ENCODE measurements around the gene TMEM30B. TPM values are rescaled to one million over a fixed set of nuclear protein-coding genes. Genes with fewer than 3 reads are reported as not detected.
A peak's percentile ranks its signal among the peaks of the same experiment; 100 is the strongest.

The TMEM30B gene
- total RNA-seq = 1 to 10 TPM; 1.3 to 6.0 (median 4.7) TPM
- polyA plus RNA-seq = 1 to 10 TPM; 1.8 to 2.4 (median 1.9) TPM
- long read RNA-seq, donor 1, full-length matches to known transcripts = 2 of 2 reads
- long read RNA-seq, donor 1, partial matches to known transcripts = 0 of 2 reads
- long read RNA-seq, donor 1, other reads (novel, unspliced or antisense) = 0 of 2 reads
- long read RNA-seq, donor 2, full-length matches to known transcripts = 1 of 1 reads
- long read RNA-seq, donor 2, partial matches to known transcripts = 0 of 1 reads
- long read RNA-seq, donor 2, other reads (novel, unspliced or antisense) = 0 of 1 reads
- long read RNA-seq, donor 3, full-length matches to known transcripts = 2 of 2 reads
- long read RNA-seq, donor 3, partial matches to known transcripts = 0 of 2 reads
- long read RNA-seq, donor 3, other reads (novel, unspliced or antisense) = 0 of 2 reads
- long read RNA-seq, donor 4, full-length matches to known transcripts = 2 of 2 reads
- long read RNA-seq, donor 4, partial matches to known transcripts = 0 of 2 reads
- long read RNA-seq, donor 4, other reads (novel, unspliced or antisense) = 0 of 2 reads
- long read RNA-seq, donor 5, full-length matches to known transcripts = 15 of 15 reads
- long read RNA-seq, donor 5, partial matches to known transcripts = 0 of 15 reads
- long read RNA-seq, donor 5, other reads (novel, unspliced or antisense) = 0 of 15 reads
- long read RNA-seq, donor 6, full-length matches to known transcripts = 1 of 1 reads
- long read RNA-seq, donor 6, partial matches to known transcripts = 0 of 1 reads
- long read RNA-seq, donor 6, other reads (novel, unspliced or antisense) = 0 of 1 reads
- long read RNA-seq, donor 7, full-length matches to known transcripts = 1 of 1 reads
- long read RNA-seq, donor 7, partial matches to known transcripts = 0 of 1 reads
- long read RNA-seq, donor 7, other reads (novel, unspliced or antisense) = 0 of 1 reads
- long read RNA-seq, donor 8, full-length matches to known transcripts = 1 of 1 reads
- long read RNA-seq, donor 8, partial matches to known transcripts = 0 of 1 reads
- long read RNA-seq, donor 8, other reads (novel, unspliced or antisense) = 0 of 1 reads
- long read RNA-seq, donor 9, full-length matches to known transcripts = 2 of 2 reads
- long read RNA-seq, donor 9, partial matches to known transcripts = 0 of 2 reads
- long read RNA-seq, donor 9, other reads (novel, unspliced or antisense) = 0 of 2 reads
- long read RNA-seq, donor 10, full-length matches to known transcripts = 3 of 3 reads
- long read RNA-seq, donor 10, partial matches to known transcripts = 0 of 3 reads
- long read RNA-seq, donor 10, other reads (novel, unspliced or antisense) = 0 of 3 reads

DNA sequence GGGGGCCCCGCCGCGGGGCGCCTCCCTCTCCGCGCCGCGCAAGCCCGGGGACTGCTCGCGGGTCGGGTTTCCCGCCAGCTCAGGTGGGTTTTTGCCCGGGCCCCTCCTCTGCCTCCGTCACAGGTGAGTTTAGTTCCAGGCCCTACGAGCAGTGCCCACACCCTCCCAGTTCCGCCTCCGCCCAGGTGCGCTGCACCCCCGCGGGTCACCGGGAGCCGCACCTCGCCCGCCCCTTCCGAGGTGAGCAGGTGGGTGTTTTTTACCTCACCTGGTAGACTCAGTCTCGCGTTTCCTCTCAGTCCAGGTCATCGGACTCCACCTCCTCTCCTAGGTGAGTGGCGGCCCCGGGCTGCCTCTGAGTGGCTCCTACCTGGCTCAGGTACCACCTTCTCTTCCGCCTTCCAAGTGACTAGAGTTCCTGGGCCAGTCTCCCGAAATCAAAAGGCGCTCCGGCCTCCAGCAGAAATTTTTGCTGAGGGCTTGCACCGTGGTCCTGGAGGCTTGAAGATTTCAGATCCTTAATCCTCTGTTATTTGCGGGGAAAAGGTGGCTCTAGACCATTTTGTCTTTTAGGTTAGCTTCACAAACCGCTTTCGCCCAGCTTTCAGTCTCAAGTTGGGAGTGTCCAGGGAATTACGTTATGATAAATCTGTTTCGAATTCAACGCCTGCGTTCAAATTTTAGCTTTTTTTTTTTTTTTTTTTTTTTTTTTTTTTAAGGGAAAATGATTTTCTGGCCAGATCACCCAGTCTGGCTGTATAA lies at the start of gene TMEM30B:
Gene TMEM30B (minus strand): TSS at position 153 of the 762 bp plus-strand sequence. CDS start 191 bp downstream, outside the sequence.
- no peak for TF ChIP-seq POLR2A (IDR thresholded peaks at IDR 0.05)
- TF ChIP-seq CTCF (IDR thresholded peaks at IDR 0.05) = no peak
- DNase-seq = peak in 2 of 7 donors; percentile 22 to 23

GRCh38 chr14:61330511-61330910 lies 49.4 kb upstream of the TMEM30B start:
- intact Hi-C loops (cut with DNase I) = no loop called here
- no peak for DNase-seq
- no peak overlapping the region for H3K4me3 ChIP-seq
- no peaks in the 10 kb centered on the region for H3K27me3 ChIP-seq
- WGBS, 4 donors = 71 to 87% (median 76%) methylated on average over 1 of the region's 1 CpG
- H3K36me3 ChIP-seq (replicated peaks in 1 of 2) = no peaks in the 10 kb centered on the region
- TF ChIP-seq CTCF (IDR thresholded peaks at IDR 0.05) (no peak), POLR2A (IDR thresholded peaks at IDR 0.05) (no peak)
- H3K4me1 ChIP-seq (replicated peaks in 1 of 2) = no peaks in the 10 kb centered on the region
- H3K27ac ChIP-seq = no peak overlapping the region
- H3K9me3 ChIP-seq (replicated peaks in 1 of 3) = no peaks in the 10 kb centered on the region

More for the DNA sequence above, at the start of gene TMEM30B:
- Histone ChIP-seq H3K4me1 (replicated peaks in 1 of 2) (peaks cover 13 to 30% of the 10 kb centered on the region in 2 donors), H3K27ac (peak within 1 kb of the TSS in 4 of 5 donors; percentile 63 to 88 (median 73)), H3K4me3 (peak within 1 kb of the TSS in 3 of 4 donors; percentile 48 to 71 (median 53)), H3K9me3 (replicated peaks in 1 of 3) (no peaks in the 10 kb centered on the region), H3K27me3 (peaks cover 7% of the 10 kb centered on the region), H3K36me3 (replicated peaks in 1 of 2) (no peaks in the 10 kb centered on the region)
- intact Hi-C loops (cut with DNase I) = no loop called here
- 23 to 35% (median 29%) methylated on average over 26 to 43 of the region's 43 CpGs for WGBS, 4 donors

DNA sequence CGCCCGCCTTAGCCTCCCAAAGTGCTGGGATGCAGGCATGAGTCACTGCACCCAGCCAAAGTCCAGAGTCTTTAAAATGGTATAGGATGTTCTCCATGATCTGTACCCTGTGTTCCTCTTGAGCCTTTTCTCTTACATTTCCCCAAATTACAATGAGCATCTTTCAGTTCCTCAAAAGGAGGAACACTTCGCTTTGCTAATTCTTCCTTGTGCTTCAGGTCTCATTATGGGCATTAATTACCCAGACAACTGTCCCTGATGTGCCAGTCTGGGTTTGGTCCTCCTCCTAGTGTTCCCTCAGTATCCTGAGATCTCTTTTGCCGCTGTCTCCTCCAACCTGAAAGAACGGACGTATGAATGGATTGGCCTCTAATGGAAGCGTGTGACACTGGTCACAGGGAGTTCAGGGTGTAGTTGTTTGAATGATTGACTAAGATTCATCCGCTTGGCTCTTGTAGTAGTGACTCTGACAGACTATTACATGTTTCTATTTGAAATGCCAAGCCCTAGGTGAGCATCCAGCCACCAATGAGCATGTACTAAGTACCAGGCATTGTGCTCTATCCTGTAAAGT lies 48.4 kb upstream of the TMEM30B start:
- Histone ChIP-seq H3K36me3 (replicated peaks in 1 of 2) (no peaks in the 10 kb centered on the region), H3K9me3 (replicated peaks in 1 of 3) (no peaks in the 10 kb centered on the region), H3K4me3 (no peak overlapping the region), H3K27ac (no peak overlapping the region), H3K4me1 (replicated peaks in 1 of 2) (no peaks in the 10 kb centered on the region), H3K27me3 (no peaks in the 10 kb centered on the region)
- 78 to 88% (median 83%) methylated on average over 8 of the region's 8 CpGs for WGBS, 4 donors
- TF ChIP-seq CTCF (IDR thresholded peaks at IDR 0.05) (no peak), POLR2A (IDR thresholded peaks at IDR 0.05) (no peak)
- no peak for DNase-seq
- intact Hi-C loops (cut with DNase I) = no loop called here

Measured in adrenal gland (tissue), 19 donors.